HEK293 (cell line): Measurements from ENCODE around the gene SETD5.

Experiments used
- GLI4 ChIP-seq: fragments of 450-650 bp; formaldehyde crosslinking; IDR thresholded peaks from 2 replicates; pipeline ENCODE4 v1.5.1; 2016; ENCODE audit warnings: missing biosample characterization, missing genetic modification characterization
- HOXC10 ChIP-seq: sonication (generic); formaldehyde crosslinking; IDR thresholded peaks from 2 replicates; pipeline ENCODE4 v1.8.1; 2023; ENCODE audit warnings: mild to moderate bottlenecking, missing genetic modification reagents
- HOXD13 ChIP-seq: sonication (generic); formaldehyde crosslinking; IDR thresholded peaks from 2 replicates; pipeline ENCODE4 v1.8.0; 2022; ENCODE audit warnings: missing genetic modification reagents, borderline replicate concordance
- KLF10 ChIP-seq: fragments of 450-650 bp; IDR thresholded peaks from 2 replicates; pipeline ENCODE4 v1.5.1; 2018; ENCODE audit warnings: missing biosample characterization, mild to moderate bottlenecking, missing genetic modification characterization
- OVOL3 ChIP-seq: fragments of 450-650 bp; formaldehyde crosslinking; IDR thresholded peaks from 2 replicates; pipeline ENCODE4 v1.5.1; 2016; ENCODE audit warnings: missing biosample characterization, missing genetic modification characterization
- ZFHX2 ChIP-seq: fragments of 450-650 bp; formaldehyde crosslinking; conservative IDR thresholded peaks from 2 replicates; pipeline ENCODE4 v1.5.1; 2016; ENCODE audit warnings: missing biosample characterization, missing genetic modification characterization
- ZFP69B ChIP-seq: fragments of 450-650 bp; formaldehyde crosslinking; IDR thresholded peaks from 2 replicates; pipeline ENCODE4 v1.5.1; 2016; ENCODE audit warnings: missing biosample characterization, missing genetic modification characterization
- ZNF146 ChIP-seq: fragments of 450-650 bp; formaldehyde crosslinking; IDR thresholded peaks from 2 replicates; pipeline ENCODE4 v1.5.1; 2016; ENCODE audit warnings: missing biosample characterization, missing genetic modification characterization
- ZNF155 ChIP-seq: fragments of 450-650 bp; formaldehyde crosslinking; IDR thresholded peaks from 2 replicates; pipeline ENCODE4 v1.5.1; 2016; ENCODE audit warnings: missing biosample characterization, missing genetic modification characterization
- ZNF274 ChIP-seq, 2 experiments: fragments of 200-500 bp in 1 of 2; fragments of 450-650 bp in 1 of 2; sonication (Bioruptor generic) in 1 of 2; formaldehyde crosslinking in 1 of 2; IDR thresholded peaks; 2 replicates each; pipeline versions ENCODE4 v1.5.1 to v1.6.1; 2014 to 2016; ENCODE audit warnings: borderline replicate concordance in 1 of 2, inconsistent platforms in 1 of 2, low read length in 1 of 2, missing biosample characterization in 1 of 2, missing genetic modification characterization in 1 of 2
- ZNF37A ChIP-seq: fragments of 450-650 bp; IDR thresholded peaks from 2 replicates; pipeline ENCODE4 v1.5.1; 2018; ENCODE audit warnings: missing biosample characterization, missing genetic modification characterization
- ZNF416 ChIP-seq: fragments of 450-650 bp; formaldehyde crosslinking; IDR thresholded peaks from 2 replicates; pipeline ENCODE4 v1.5.1; 2016; ENCODE audit warnings: missing biosample characterization, missing genetic modification characterization
- ZNF561 ChIP-seq: fragments of 450-650 bp; IDR thresholded peaks from 2 replicates; pipeline ENCODE4 v1.5.1; 2018; ENCODE audit warnings: missing biosample characterization, missing genetic modification characterization, borderline replicate concordance
- ZNF624 ChIP-seq: fragments of 450-650 bp; formaldehyde crosslinking; IDR thresholded peaks from 2 replicates; pipeline ENCODE4 v1.5.1; 2017; ENCODE audit warnings: missing biosample characterization, missing genetic modification characterization
- ZNF629 ChIP-seq: fragments of 450-650 bp; formaldehyde crosslinking; IDR thresholded peaks from 2 replicates; pipeline ENCODE4 v1.5.1; 2017; ENCODE audit warnings: missing biosample characterization, missing genetic modification characterization
- ZNF658 ChIP-seq: fragments of 450-650 bp; formaldehyde crosslinking; IDR thresholded peaks from 2 replicates; pipeline ENCODE4; 2016; ENCODE audit warnings: missing biosample characterization, missing genetic modification characterization
- ZNF660 ChIP-seq: fragments of 450-650 bp; IDR thresholded peaks from 2 replicates; pipeline ENCODE4 v1.5.1; 2018; ENCODE audit warnings: missing biosample characterization, mild to moderate bottlenecking, missing genetic modification characterization
- ZSCAN23 ChIP-seq: fragments of 450-650 bp; formaldehyde crosslinking; IDR thresholded peaks from 2 replicates; pipeline ENCODE4 v1.5.1; 2016; ENCODE audit warnings: missing biosample characterization, missing genetic modification characterization
- ZSCAN30 ChIP-seq: fragments of 450-650 bp; IDR thresholded peaks from 2 replicates; pipeline ENCODE4 v1.5.1; 2018; ENCODE audit warnings: missing biosample characterization, mild to moderate bottlenecking, missing genetic modification characterization, moderate library complexity
- TF ChIP-seq, protein P1 (sequence below): fragments of 450-650 bp; formaldehyde crosslinking; IDR thresholded peaks from 2 replicates; pipeline ENCODE4 v1.5.1; 2016; ENCODE audit warnings: missing biosample characterization, missing genetic modification characterization
- TF ChIP-seq, protein P2 (sequence below): fragments of 450-650 bp; formaldehyde crosslinking; IDR thresholded peaks from 2 replicates; pipeline ENCODE4 v1.5.0; 2017; ENCODE audit warnings: missing biosample characterization, missing genetic modification characterization, borderline replicate concordance
- TF ChIP-seq, protein P3 (sequence below): fragments of 450-650 bp; formaldehyde crosslinking; conservative IDR thresholded peaks from 2 replicates; pipeline ENCODE4 v1.5.1; 2016; ENCODE audit warnings: low read depth, missing biosample characterization, missing genetic modification characterization
- TF ChIP-seq, protein P4 (sequence below): fragments of 450-650 bp; formaldehyde crosslinking; IDR thresholded peaks from 2 replicates; pipeline ENCODE4 v1.5.1; 2017; ENCODE audit warnings: missing biosample characterization, missing genetic modification characterization
- TF ChIP-seq, protein P5 (sequence below): fragments of 450-650 bp; formaldehyde crosslinking; IDR thresholded peaks from 2 replicates; pipeline ENCODE4 v1.5.1; 2017; ENCODE audit warnings: missing biosample characterization, missing genetic modification characterization
- TF ChIP-seq, protein P6 (sequence below): fragments of 450-650 bp; formaldehyde crosslinking; optimal IDR thresholded peaks from 2 replicates; pipeline ENCODE3; 2016; ENCODE audit warnings: missing biosample characterization, mild to moderate bottlenecking, missing genetic modification characterization

Gene SETD5

DNA sequence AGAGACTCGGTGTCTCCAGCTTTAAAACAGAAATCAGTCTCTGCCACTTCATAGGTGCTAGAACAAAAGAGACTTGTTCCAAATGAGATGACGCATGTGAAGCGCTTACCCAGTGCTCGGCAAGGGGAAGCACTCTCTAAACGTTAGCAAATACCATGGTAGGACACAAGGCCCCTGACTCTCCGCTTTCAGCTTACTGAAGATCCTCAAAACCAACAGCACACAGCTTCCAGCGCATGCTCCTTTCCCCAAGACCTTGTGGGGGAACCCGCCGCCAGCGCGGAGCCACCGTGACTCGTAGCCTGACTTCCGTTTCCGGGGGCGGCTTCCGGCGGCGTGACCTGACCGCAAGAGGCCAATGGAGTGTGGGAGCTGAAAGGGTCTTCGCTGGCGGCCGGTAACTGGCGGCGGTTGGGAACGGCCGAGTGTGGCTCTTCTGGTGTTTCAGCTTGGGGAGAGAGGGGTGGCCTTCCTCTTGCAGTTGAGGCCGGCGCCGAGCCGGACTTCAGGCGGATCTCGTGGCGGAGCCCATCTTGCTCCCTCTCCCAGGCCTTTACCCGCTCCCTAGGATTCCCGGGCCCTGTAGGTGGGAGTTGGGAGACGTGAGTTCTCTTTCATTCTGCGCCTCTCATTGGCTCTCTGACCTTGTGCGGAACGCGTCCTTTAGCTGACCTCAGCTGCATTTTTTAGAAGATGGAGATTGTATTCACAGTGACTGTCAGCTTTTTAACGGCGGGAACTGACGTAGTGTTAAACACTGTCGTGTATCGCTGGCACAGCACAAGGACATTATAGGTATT is 34.5 kb upstream of the SETD5 start, which contains the start of gene THUMPD3 (continued):
- TF ChIP-seq ZNF629 (peak; percentile 86), KLF10 (tag by site-specific recombination) (0 out of 2 replicates have a peak, but pooled peaks have one; percentile 44), ZFP69B (peak; percentile 49; the same call in 1 of the 2 replicates), ZNF37A (no peak), ZSCAN30 (tag by site-specific recombination) (peak; percentile 51; the same call in 1 of the 2 replicates), ZNF658 (no peak), ZNF624 (tag by site-specific recombination) (no peak), ZNF660 (tag by site-specific recombination) (no peak; the same call in none of the 2 replicates), ZNF155 (tag by site-specific recombination) (no peak), HOXD13 (CRISPR knock-in tag) (no peak), ZFHX2 (tag by site-specific recombination) (peak; percentile 93), ZNF416 (no peak), OVOL3 (peak; percentile 55; the same call in 1 of the 2 replicates), HOXC10 (CRISPR knock-in tag) (no peak), ZSCAN23 (no peak; the same call in 1 of the 2 replicates), ZNF561 (peak; percentile 99), ZNF146 (0 out of 2 replicates have a peak, but pooled peaks have one; percentile 3), ZNF274 (IDR thresholded peaks at IDR 0.05; ENCODE audit: low read length) (no peak), ZNF274 (tag by site-specific recombination; IDR thresholded peaks at IDR 0.05; ENCODE audit: borderline replicate concordance) (peak; percentile 88; the same call in 1 of the 2 replicates), GLI4 (tag by site-specific recombination) (no peak)
- TF ChIP-seq, protein P1, sequence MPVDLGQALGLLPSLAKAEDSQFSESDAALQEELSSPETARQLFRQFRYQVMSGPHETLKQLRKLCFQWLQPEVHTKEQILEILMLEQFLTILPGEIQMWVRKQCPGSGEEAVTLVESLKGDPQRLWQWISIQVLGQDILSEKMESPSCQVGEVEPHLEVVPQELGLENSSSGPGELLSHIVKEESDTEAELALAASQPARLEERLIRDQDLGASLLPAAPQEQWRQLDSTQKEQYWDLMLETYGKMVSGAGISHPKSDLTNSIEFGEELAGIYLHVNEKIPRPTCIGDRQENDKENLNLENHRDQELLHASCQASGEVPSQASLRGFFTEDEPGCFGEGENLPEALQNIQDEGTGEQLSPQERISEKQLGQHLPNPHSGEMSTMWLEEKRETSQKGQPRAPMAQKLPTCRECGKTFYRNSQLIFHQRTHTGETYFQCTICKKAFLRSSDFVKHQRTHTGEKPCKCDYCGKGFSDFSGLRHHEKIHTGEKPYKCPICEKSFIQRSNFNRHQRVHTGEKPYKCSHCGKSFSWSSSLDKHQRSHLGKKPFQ (tag by site-specific recombination): peak; percentile 84; the same call in 1 of the 2 replicates
- TF ChIP-seq, protein P2, sequence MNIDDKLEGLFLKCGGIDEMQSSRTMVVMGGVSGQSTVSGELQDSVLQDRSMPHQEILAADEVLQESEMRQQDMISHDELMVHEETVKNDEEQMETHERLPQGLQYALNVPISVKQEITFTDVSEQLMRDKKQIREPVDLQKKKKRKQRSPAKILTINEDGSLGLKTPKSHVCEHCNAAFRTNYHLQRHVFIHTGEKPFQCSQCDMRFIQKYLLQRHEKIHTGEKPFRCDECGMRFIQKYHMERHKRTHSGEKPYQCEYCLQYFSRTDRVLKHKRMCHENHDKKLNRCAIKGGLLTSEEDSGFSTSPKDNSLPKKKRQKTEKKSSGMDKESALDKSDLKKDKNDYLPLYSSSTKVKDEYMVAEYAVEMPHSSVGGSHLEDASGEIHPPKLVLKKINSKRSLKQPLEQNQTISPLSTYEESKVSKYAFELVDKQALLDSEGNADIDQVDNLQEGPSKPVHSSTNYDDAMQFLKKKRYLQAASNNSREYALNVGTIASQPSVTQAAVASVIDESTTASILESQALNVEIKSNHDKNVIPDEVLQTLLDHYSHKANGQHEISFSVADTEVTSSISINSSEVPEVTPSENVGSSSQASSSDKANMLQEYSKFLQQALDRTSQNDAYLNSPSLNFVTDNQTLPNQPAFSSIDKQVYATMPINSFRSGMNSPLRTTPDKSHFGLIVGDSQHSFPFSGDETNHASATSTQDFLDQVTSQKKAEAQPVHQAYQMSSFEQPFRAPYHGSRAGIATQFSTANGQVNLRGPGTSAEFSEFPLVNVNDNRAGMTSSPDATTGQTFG (tag by site-specific recombination): no peak
- TF ChIP-seq, protein P3, sequence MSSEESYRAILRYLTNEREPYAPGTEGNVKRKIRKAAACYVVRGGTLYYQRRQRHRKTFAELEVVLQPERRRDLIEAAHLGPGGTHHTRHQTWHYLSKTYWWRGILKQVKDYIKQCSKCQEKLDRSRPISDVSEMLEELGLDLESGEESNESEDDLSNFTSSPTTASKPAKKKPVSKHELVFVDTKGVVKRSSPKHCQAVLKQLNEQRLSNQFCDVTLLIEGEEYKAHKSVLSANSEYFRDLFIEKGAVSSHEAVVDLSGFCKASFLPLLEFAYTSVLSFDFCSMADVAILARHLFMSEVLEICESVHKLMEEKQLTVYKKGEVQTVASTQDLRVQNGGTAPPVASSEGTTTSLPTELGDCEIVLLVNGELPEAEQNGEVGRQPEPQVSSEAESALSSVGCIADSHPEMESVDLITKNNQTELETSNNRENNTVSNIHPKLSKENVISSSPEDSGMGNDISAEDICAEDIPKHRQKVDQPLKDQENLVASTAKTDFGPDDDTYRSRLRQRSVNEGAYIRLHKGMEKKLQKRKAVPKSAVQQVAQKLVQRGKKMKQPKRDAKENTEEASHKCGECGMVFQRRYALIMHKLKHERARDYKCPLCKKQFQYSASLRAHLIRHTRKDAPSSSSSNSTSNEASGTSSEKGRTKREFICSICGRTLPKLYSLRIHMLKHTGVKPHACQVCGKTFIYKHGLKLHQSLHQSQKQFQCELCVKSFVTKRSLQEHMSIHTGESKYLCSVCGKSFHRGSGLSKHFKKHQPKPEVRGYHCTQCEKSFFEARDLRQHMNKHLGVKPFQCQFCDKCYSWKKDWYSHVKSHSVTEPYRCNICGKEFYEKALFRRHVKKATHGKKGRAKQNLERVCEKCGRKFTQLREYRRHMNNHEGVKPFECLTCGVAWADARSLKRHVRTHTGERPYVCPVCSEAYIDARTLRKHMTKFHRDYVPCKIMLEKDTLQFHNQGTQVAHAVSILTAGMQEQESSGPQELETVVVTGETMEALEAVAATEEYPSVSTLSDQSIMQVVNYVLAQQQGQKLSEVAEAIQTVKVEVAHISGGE (tag by site-specific recombination): peak; percentile 97
- TF ChIP-seq, protein P4, sequence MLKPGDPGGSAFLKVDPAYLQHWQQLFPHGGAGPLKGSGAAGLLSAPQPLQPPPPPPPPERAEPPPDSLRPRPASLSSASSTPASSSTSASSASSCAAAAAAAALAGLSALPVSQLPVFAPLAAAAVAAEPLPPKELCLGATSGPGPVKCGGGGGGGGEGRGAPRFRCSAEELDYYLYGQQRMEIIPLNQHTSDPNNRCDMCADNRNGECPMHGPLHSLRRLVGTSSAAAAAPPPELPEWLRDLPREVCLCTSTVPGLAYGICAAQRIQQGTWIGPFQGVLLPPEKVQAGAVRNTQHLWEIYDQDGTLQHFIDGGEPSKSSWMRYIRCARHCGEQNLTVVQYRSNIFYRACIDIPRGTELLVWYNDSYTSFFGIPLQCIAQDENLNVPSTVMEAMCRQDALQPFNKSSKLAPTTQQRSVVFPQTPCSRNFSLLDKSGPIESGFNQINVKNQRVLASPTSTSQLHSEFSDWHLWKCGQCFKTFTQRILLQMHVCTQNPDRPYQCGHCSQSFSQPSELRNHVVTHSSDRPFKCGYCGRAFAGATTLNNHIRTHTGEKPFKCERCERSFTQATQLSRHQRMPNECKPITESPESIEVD (tag by site-specific recombination): no peak; the same call in 1 of the 2 replicates
- TF ChIP-seq, protein P5, sequence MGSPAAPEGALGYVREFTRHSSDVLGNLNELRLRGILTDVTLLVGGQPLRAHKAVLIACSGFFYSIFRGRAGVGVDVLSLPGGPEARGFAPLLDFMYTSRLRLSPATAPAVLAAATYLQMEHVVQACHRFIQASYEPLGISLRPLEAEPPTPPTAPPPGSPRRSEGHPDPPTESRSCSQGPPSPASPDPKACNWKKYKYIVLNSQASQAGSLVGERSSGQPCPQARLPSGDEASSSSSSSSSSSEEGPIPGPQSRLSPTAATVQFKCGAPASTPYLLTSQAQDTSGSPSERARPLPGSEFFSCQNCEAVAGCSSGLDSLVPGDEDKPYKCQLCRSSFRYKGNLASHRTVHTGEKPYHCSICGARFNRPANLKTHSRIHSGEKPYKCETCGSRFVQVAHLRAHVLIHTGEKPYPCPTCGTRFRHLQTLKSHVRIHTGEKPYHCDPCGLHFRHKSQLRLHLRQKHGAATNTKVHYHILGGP (tag by site-specific recombination): no peak
- TF ChIP-seq, protein P6, sequence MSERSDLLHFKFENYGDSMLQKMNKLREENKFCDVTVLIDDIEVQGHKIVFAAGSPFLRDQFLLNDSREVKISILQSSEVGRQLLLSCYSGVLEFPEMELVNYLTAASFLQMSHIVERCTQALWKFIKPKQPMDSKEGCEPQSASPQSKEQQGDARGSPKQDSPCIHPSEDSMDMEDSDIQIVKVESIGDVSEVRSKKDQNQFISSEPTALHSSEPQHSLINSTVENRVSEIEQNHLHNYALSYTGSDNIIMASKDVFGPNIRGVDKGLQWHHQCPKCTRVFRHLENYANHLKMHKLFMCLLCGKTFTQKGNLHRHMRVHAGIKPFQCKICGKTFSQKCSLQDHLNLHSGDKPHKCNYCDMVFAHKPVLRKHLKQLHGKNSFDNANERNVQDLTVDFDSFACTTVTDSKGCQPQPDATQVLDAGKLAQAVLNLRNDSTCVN (tag by site-specific recombination): peak; percentile 56
